ENCODE measurements around the gene MSI2. TPM values are rescaled to one million over a fixed set of nuclear protein-coding genes. Genes with fewer than 3 reads are reported as not detected.

MSI2 gene
- total and polyA plus RNA-seq, 2 donors (not counting 1 experiment from before 2014, with no cell fraction given): 16.1 to 196 TPM

- ChIA-PET POLR2A (interaction anchor here (0.6 to 1.6 kb wide), 7 partner anchors 18 to 383 kb away, joined by 3 to 8 read pairs (median 4); partner anchors contain the start of gene VEZF1), CTCF (interaction anchor here (0.7 to 4.2 kb wide), 10 partner anchors 13 to 361 kb away, joined by 3 to 35 read pairs (median 4); no protein-coding TSS in a partner anchor)
- H3K4me1 Mint-ChIP-seq: peaks cover 62% of the 10 kb centered on the region
- H3K36me3 ChIP-seq (replicated peaks in 1 of 2; ENCODE audit: control extremely low read depth in 1 of 2, control insufficient read depth in 1 of 2, extremely low read depth in 1 of 2, insufficient read depth in 2 of 2, low read length in 1 of 2): no peaks in the 10 kb centered on the region
- no peaks in the 10 kb centered on the region for H3K9me3 Mint-ChIP-seq (ENCODE audit: insufficient read depth)
- DNase-seq (peak; percentile 88), ATAC-seq (ENCODE audit: low read depth) (peak; percentile 77)
- H3K9ac ChIP-seq (ENCODE audit: low read length): peak overlapping the region; percentile 18
- WGBS (ENCODE audit: insufficient coverage): 36% methylated on average over 13 of the region's 24 CpGs
- H3K9me3 ChIP-seq (ENCODE audit: control extremely low read depth in 1 of 3, control insufficient read depth in 2 of 3, insufficient read depth in 1 of 3, low read length in 2 of 3): no peaks in the 10 kb centered on the region
- H3K4me1 ChIP-seq (ENCODE audit: control insufficient read depth in 2 of 2, insufficient read depth in 2 of 2, low read length in 2 of 2): peaks cover 44 to 60% of the 10 kb centered on the region in 2 donors
- H3K27me3 ChIP-seq (replicated peaks in 1 of 4; ENCODE audit: control extremely low read depth in 1 of 4, control insufficient read depth in 3 of 4, insufficient read depth in 4 of 4, low read length in 3 of 4): no peaks in the 10 kb centered on the region
- H3K79me2 ChIP-seq (ENCODE audit: control insufficient read depth, insufficient read depth, low read length): peaks cover 28% of the 10 kb centered on the region
- peak overlapping the region; percentile 5 for H2AFZ ChIP-seq (ENCODE audit: insufficient read depth, low read depth, low read length, poor library complexity, severe bottlenecking)
- TF ChIP-seq CTCF (IDR thresholded peaks at IDR 0.05) (peak; percentile 41), EZH2 (IDR thresholded peaks at IDR 0.05; ENCODE audit: borderline replicate concordance, insufficient read depth, low read depth, low read length, poor library complexity, severe bottlenecking) (no peak)
- intact Hi-C loops (cut with micrococcal nuclease): loop anchor here (1.0 to 5.0 kb wide), 6 partner anchors 17 to 348 kb away; partner anchors contain the start of gene MSI2
- peak overlapping the region; percentile 73 to 78 for H3K27ac ChIP-seq (ENCODE audit: low read length in 2 of 2)
- peak overlapping the region in 1 of 5 experiments; percentile 42 for H3K4me3 ChIP-seq (ENCODE audit: control extremely low read depth in 1 of 5, extremely low read depth in 1 of 5, insufficient read depth in 1 of 5, low read depth in 2 of 5, low read length in 4 of 5)
- H3K4me2 ChIP-seq (replicated peaks; ENCODE audit: low read depth, low read length, poor library complexity, severe bottlenecking): peak overlapping the region; percentile 69
- H3K4me3 Mint-ChIP-seq: peak overlapping the region; percentile 79
- H4K20me1 ChIP-seq (ENCODE audit: control insufficient read depth, insufficient read depth, low read length, poor library complexity, severe bottlenecking): peaks cover 7% of the 10 kb centered on the region
- H3K27me3 Mint-ChIP-seq: no peaks in the 10 kb centered on the region
- H3K27ac Mint-ChIP-seq: peak overlapping the region; percentile 96
Measured at GRCh38 chr17:57604771-57605674, 348.7 kb downstream of the MSI2 start.

All from B cell (primary cell).